Stimulated activated CD8-positive, alpha-beta memory T cell treated with anti-CD3 and anti-CD28 coated beads, Interleukin-15, amount 100 ng/mL, for 48 hours (primary cell): ENCODE data around the gene CLSTN3.

ENCODE experiments used
- DNase-seq, 2 donors: peaks; one replicate each; pipeline ENCODE4 v3.0.0-alpha.2; 2020; ENCODE audit warnings: low read depth in 2 of 2

Gene CLSTN3

GRCh38 chr12:7129872-7130691 is at the start of gene CLSTN3:
Gene CLSTN3, plus strand, starts transcription at chr12:7130371. Its CDS starts 278 bp downstream, at chr12:7130649.
- peak; percentile 63 to 74 for DNase-seq

- DNase-seq, result no peak
Observed at GRCh38 chr12:7081037-7081436, 49.1 kb upstream of the CLSTN3 start.

GRCh38 chr12:7083125-7083524 is 47.0 kb upstream of the CLSTN3 start:
- no peak for DNase-seq

DNA sequence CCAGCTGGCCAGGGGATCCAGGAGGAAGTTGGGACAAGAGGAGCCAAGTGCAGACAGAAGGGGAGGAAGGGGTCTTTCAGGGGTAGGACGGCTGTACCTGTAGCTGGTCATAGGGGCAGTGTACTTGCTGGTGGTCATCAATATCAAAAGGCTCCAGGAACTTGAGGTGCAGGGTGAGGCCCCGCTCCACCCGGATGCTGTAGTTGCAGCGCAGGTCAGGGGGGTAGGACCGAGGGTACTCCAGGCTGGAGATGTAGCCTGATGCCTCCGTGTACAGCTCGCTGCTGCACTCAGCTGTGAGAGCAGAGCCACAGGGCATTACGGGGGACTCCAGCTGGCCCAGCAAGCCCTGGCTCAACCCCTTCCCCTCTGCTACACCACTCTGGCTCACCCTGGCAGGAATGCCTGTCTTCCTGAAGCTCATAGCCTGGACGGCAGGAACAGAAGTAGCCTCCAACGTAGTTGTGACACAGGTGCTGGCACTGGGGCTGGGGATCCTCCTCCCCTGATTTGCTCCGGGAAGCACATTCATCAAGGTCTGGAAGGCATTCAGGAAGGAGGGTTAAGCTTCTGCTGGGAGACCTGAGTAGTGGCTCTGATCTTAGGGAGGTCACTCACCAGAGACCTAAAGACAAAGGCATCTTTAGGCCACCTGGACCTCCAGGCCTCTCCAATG is 40.8 kb upstream of the CLSTN3 start:
- DNase-seq, result no peak

GRCh38 chr12:7090222-7090998 is 39.8 kb upstream of the CLSTN3 start:
- DNase-seq, result no peak

- DNase-seq, result no peak
Observed at GRCh38 chr12:7091171-7091570, 39.0 kb upstream of the CLSTN3 start.

GRCh38 chr12:7091660-7092228 is 38.4 kb upstream of the CLSTN3 start:
- no peak for DNase-seq

GRCh38 chr12:7092229-7092985 is 37.8 kb upstream of the CLSTN3 start, which contains the start of gene C1R:
Gene C1R, minus strand, starts transcription at chr12:7092445. Its CDS starts 57 bp downstream, at chr12:7092388.
- peak; percentile 19 to 28 for DNase-seq

GRCh38 chr12:7092986-7093460 is 37.1 kb upstream of the CLSTN3 start:
- DNase-seq, result no peak

- no peak for DNase-seq
Observed at GRCh38 chr12:7093486-7093885, 36.7 kb upstream of the CLSTN3 start.

- DNase-seq, result no peak
Observed at GRCh38 chr12:7093892-7094291, 36.3 kb upstream of the CLSTN3 start.

GRCh38 chr12:7096006-7096932 is 33.9 kb upstream of the CLSTN3 start:
- DNase-seq, result no peak

GRCh38 chr12:7096979-7097378 is 33.2 kb upstream of the CLSTN3 start:
- DNase-seq, result no peak

GRCh38 chr12:7099290-7099996 is 30.7 kb upstream of the CLSTN3 start:
- DNase-seq, result no peak

GRCh38 chr12:7100239-7100638 is 29.9 kb upstream of the CLSTN3 start:
- no peak for DNase-seq

DNA sequence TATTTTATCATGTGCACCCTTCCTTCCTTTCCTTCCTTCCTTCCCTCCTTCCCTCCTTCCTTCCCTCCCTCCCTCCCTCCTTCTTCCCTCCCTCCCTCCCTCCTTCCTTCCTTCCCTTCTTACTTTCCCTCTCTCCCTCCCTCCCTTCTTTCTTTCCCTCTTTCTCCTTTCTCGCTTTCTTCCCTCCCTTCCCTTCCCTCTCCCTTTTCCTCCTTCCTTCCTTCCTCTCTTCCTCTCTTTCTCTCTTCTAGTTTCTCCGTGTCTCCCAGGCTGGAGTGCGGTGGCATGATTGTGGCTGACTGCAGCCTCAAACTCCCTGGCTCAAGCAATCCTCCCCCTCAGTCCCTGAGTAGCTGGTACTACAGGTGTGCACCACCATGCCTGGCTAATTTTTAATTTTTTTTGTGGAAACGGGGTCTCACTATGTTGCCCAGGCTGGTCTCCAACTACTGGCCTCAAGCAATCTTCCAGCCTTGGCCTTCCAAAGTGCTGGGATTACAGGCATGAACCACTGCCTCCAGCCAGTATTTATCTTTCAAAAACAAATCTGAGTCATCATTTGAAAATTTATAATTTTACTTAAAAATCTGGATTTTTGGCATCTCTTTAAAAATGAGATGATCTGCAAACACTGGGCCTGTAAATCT is 29.0 kb upstream of the CLSTN3 start:
- DNase-seq, result no peak

GRCh38 chr12:7101694-7102131 is 28.5 kb upstream of the CLSTN3 start:
- DNase-seq, result no peak

DNA sequence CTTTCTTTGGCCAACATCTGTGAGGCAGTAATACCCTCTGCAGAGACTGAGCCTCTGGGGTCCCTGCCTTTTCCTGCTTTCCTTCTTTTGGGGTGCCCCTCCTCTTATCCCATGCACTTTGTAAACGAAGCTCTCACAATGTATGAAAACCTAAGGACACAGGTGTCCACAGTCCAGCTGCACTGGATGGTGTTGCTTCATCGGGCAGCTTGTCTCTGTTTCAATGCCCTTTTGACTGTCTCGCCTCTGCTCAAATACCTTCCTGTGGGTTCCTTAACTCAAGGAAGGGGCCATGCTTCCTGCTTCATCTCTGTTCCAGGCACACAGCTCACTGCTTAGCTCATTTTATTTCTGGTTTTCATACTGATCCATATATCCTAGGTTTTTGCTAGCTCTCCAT is 27.6 kb upstream of the CLSTN3 start:
- no peak for DNase-seq
